AG08396 (cell line): Measurements from ENCODE around the gene PRKCE.

Experiments
- DNase-seq: peaks from one replicate; pipeline ENCODE4 v3.0.0; 2012; ENCODE audit warnings: low spot score, mixed read lengths

Gene PRKCE

GRCh38 chr2:46146866-46147502 is 495.5 kb downstream of the PRKCE start:
- no peak for DNase-seq

- DNase-seq, result no peak
Observed at GRCh38 chr2:46147626-46148368, 496.3 kb downstream of the PRKCE start.

GRCh38 chr2:46148369-46148736 is 496.9 kb downstream of the PRKCE start:
- DNase-seq, result no peak

- no peak for DNase-seq
Observed at GRCh38 chr2:46150445-46150955, 499.0 kb downstream of the PRKCE start.

GRCh38 chr2:46151577-46151976 is 500.1 kb downstream of the PRKCE start:
- no peak for DNase-seq

GRCh38 chr2:46153996-46154753 is 502.7 kb downstream of the PRKCE start:
- DNase-seq, result no peak

GRCh38 chr2:46157072-46157965 is 505.8 kb downstream of the PRKCE start:
- no peak for DNase-seq

GRCh38 chr2:46157966-46158310 is 506.5 kb downstream of the PRKCE start:
- DNase-seq, result no peak

- DNase-seq, result no peak
Observed at GRCh38 chr2:46158661-46159060, 507.2 kb downstream of the PRKCE start.

- no peak for DNase-seq
Observed at GRCh38 chr2:46160326-46160725, 508.9 kb downstream of the PRKCE start.

GRCh38 chr2:46161315-46161714 is 509.8 kb downstream of the PRKCE start:
- no peak for DNase-seq

- DNase-seq, result no peak
Observed at GRCh38 chr2:46161911-46162310, 510.4 kb downstream of the PRKCE start.

GRCh38 chr2:46162329-46163097 is 511.0 kb downstream of the PRKCE start:
- DNase-seq, result no peak

GRCh38 chr2:46163098-46163430 is 511.6 kb downstream of the PRKCE start:
- DNase-seq, result no peak

GRCh38 chr2:46163804-46164528 is 512.5 kb downstream of the PRKCE start:
- no peak for DNase-seq

GRCh38 chr2:46164529-46165301 is 513.2 kb downstream of the PRKCE start:
- peak; percentile 90 for DNase-seq

- DNase-seq, result no peak
Observed at GRCh38 chr2:46165916-46166315, 514.4 kb downstream of the PRKCE start.

- DNase-seq, result no peak
Observed at GRCh38 chr2:46167406-46167805, 515.9 kb downstream of the PRKCE start.

GRCh38 chr2:46167924-46168323 is 516.4 kb downstream of the PRKCE start:
- no peak for DNase-seq

GRCh38 chr2:46169467-46169866 is 518.0 kb downstream of the PRKCE start:
- no peak for DNase-seq
